ENCODE results near the gene UBAP2L.

UBAP2L gene

GRCh38 chr1:154186852-154187501 lies 33.8 kb upstream of the UBAP2L start:
- Histone ChIP-seq H3K9me3 (ENCODE audit: severe bottlenecking) (no peaks in the 10 kb centered on the region), H3K4me1 (ENCODE audit: insufficient read depth, poor library complexity, severe bottlenecking) (peaks cover 6% of the 10 kb centered on the region), H3K27me3 (ENCODE audit: insufficient read depth, poor library complexity, severe bottlenecking) (no peaks in the 10 kb centered on the region), H3K4me3 (ENCODE audit: severe bottlenecking) (no peak overlapping the region), H3K36me3 (ENCODE audit: low read depth) (peaks cover 1% of the 10 kb centered on the region; the same call in 1 of the 2 replicates), H3K27ac (ENCODE audit: poor library complexity, severe bottlenecking) (no peak overlapping the region)
- no peak for TF ChIP-seq CTCF (IDR thresholded peaks at IDR 0.05; ENCODE audit: poor library complexity, severe bottlenecking)
- DNase-seq (ENCODE audit: low spot score) (no peak), ATAC-seq (ENCODE audit: low read depth) (no peak)

- TF ChIP-seq CTCF (IDR thresholded peaks at IDR 0.05; ENCODE audit: poor library complexity, severe bottlenecking): no peak
- ATAC-seq (ENCODE audit: low read depth) (peak; percentile 22; the same call in 2 of the 3 replicates), DNase-seq (ENCODE audit: low spot score) (no peak)
- H3K4me3 ChIP-seq (ENCODE audit: severe bottlenecking): no peak overlapping the region
- H3K27ac ChIP-seq (ENCODE audit: poor library complexity, severe bottlenecking): no peak overlapping the region
- no peaks in the 10 kb centered on the region for H3K27me3 ChIP-seq (ENCODE audit: insufficient read depth, poor library complexity, severe bottlenecking)
- peaks cover 6% of the 10 kb centered on the region for H3K4me1 ChIP-seq (ENCODE audit: insufficient read depth, poor library complexity, severe bottlenecking)
- H3K9me3 ChIP-seq (ENCODE audit: severe bottlenecking): no peaks in the 10 kb centered on the region
- H3K36me3 ChIP-seq (ENCODE audit: low read depth): no peaks in the 10 kb centered on the region
Measured at GRCh38 chr1:154190550-154190949, 30.2 kb upstream of the UBAP2L start.

- ATAC-seq (ENCODE audit: low read depth) (no peak), DNase-seq (ENCODE audit: low spot score) (no peak)
- Histone ChIP-seq H3K36me3 (ENCODE audit: low read depth) (no peaks in the 10 kb centered on the region), H3K27ac (ENCODE audit: poor library complexity, severe bottlenecking) (no peak within 1 kb of the TSS), H3K9me3 (ENCODE audit: severe bottlenecking) (no peaks in the 10 kb centered on the region), H3K27me3 (ENCODE audit: insufficient read depth, poor library complexity, severe bottlenecking) (no peaks in the 10 kb centered on the region), H3K4me1 (ENCODE audit: insufficient read depth, poor library complexity, severe bottlenecking) (peaks cover 7% of the 10 kb centered on the region), H3K4me3 (ENCODE audit: severe bottlenecking) (no peak within 1 kb of the TSS)
- TF ChIP-seq CTCF (IDR thresholded peaks at IDR 0.05; ENCODE audit: poor library complexity, severe bottlenecking): no peak
Measured at GRCh38 chr1:154191990-154192461, 28.7 kb upstream of the UBAP2L start, which contains the start of gene TPM3. TSS of gene TPM3 (minus strand) at chr1:154192100. CDS start at chr1:154192018, 82 bp downstream.

- H3K27ac ChIP-seq (ENCODE audit: poor library complexity, severe bottlenecking): no peak overlapping the region
- ATAC-seq (ENCODE audit: low read depth) (no peak), DNase-seq (ENCODE audit: low spot score) (no peak)
- no peak for TF ChIP-seq CTCF (IDR thresholded peaks at IDR 0.05; ENCODE audit: poor library complexity, severe bottlenecking)
- no peak overlapping the region for H3K4me3 ChIP-seq (ENCODE audit: severe bottlenecking)
- no peaks in the 10 kb centered on the region for H3K27me3 ChIP-seq (ENCODE audit: insufficient read depth, poor library complexity, severe bottlenecking)
- peaks cover 10% of the 10 kb centered on the region for H3K4me1 ChIP-seq (ENCODE audit: insufficient read depth, poor library complexity, severe bottlenecking)
- no peaks in the 10 kb centered on the region for H3K36me3 ChIP-seq (ENCODE audit: low read depth)
- no peaks in the 10 kb centered on the region for H3K9me3 ChIP-seq (ENCODE audit: severe bottlenecking)
Measured at GRCh38 chr1:154192476-154192875, 28.3 kb upstream of the UBAP2L start.

GRCh38 chr1:154193821-154194220 lies 26.9 kb upstream of the UBAP2L start:
- no peaks in the 10 kb centered on the region for H3K27me3 ChIP-seq (ENCODE audit: insufficient read depth, poor library complexity, severe bottlenecking)
- DNase-seq (ENCODE audit: low spot score) (peak; percentile 61), ATAC-seq (ENCODE audit: low read depth) (0 out of 3 replicates have a peak, but pooled peaks have one; percentile 8)
- H3K27ac ChIP-seq (ENCODE audit: poor library complexity, severe bottlenecking): no peak overlapping the region
- no peaks in the 10 kb centered on the region for H3K9me3 ChIP-seq (ENCODE audit: severe bottlenecking)
- H3K4me1 ChIP-seq (ENCODE audit: insufficient read depth, poor library complexity, severe bottlenecking): peaks cover 11% of the 10 kb centered on the region
- no peaks in the 10 kb centered on the region for H3K36me3 ChIP-seq (ENCODE audit: low read depth)
- H3K4me3 ChIP-seq (ENCODE audit: severe bottlenecking): no peak overlapping the region
- TF ChIP-seq CTCF (IDR thresholded peaks at IDR 0.05; ENCODE audit: poor library complexity, severe bottlenecking): no peak
